ENCODE measurements around the gene DNMT3A.

- TF ChIP-seq POLR2A (IDR thresholded peaks at IDR 0.05): no peak
- TF ChIP-seq CTCF (IDR thresholded peaks at IDR 0.05): no peak
- TF ChIP-seq EP300 (IDR thresholded peaks at IDR 0.05): no peak
- TF ChIP-seq POLR2AphosphoS5 (IDR thresholded peaks at IDR 0.05): peak in 1 of 3 donors; percentile 19
These were observed 29.7 kb downstream of the DNMT3A start for GRCh38 chr2:25311865-25312575.

All from stomach (tissue), 4 donors.